ENCODE data around the gene DOCK4. TPM values are rescaled to one million over a fixed set of nuclear protein-coding genes. Genes with fewer than 3 reads are reported as not detected.

Gene DOCK4
- total RNA-seq, 1 donor from 2014 or later = 10.6 TPM

DNA sequence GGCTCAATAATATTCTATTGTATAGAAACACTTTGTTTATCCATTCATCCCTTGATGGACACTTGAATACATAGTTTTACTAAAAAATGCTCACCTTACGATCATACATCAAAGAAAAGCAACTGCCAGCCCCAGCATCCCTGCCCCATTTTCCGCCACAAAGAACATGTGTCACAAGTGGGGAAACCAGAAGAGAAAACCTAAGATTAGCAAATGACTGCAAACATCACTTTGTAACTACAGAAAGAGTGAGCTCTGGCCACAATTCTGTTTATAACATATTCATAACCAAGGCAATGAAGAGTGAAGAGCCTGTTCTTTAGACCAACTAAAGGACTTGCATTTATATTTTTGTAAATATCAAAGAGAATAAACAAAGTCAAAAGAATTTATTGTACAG lies 89.8 kb downstream of the DOCK4 start:
- TF ChIP-seq, protein P1, sequence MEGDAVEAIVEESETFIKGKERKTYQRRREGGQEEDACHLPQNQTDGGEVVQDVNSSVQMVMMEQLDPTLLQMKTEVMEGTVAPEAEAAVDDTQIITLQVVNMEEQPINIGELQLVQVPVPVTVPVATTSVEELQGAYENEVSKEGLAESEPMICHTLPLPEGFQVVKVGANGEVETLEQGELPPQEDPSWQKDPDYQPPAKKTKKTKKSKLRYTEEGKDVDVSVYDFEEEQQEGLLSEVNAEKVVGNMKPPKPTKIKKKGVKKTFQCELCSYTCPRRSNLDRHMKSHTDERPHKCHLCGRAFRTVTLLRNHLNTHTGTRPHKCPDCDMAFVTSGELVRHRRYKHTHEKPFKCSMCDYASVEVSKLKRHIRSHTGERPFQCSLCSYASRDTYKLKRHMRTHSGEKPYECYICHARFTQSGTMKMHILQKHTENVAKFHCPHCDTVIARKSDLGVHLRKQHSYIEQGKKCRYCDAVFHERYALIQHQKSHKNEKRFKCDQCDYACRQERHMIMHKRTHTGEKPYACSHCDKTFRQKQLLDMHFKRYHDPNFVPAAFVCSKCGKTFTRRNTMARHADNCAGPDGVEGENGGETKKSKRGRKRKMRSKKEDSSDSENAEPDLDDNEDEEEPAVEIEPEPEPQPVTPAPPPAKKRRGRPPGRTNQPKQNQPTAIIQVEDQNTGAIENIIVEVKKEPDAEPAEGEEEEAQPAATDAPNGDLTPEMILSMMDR (conservative IDR thresholded peaks at IDR 0.05; ENCODE audit: low read depth, low read length) = no peak
- no peak for DNase-seq (ENCODE audit: low read depth)
- no peak overlapping the region for H3K4me3 ChIP-seq (ENCODE audit: low read depth, low read length)

DNA sequence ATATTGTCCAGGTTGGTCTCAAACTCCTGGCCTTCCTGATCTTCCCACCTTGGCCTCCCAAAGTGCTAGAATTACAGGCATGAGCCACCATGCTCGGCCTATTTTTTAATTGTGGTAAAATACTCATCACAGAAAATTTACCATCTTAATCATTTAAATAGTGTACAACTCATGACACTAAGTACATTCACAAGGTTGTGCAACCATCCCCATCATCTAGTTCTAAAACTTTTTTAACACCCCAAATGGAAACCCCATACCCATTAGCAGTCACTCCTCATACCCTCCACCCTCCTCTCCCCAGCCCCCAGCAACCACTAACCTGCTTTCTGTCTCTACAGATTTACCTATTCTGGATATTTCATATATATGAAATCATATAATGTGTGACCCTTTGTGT lies 90.3 kb downstream of the DOCK4 start:
- TF ChIP-seq, protein P1 (conservative IDR thresholded peaks at IDR 0.05; ENCODE audit: low read depth, low read length) = no peak
- no peak overlapping the region for H3K4me3 ChIP-seq (ENCODE audit: low read depth, low read length)
- DNase-seq (ENCODE audit: low read depth) = no peak

DNA sequence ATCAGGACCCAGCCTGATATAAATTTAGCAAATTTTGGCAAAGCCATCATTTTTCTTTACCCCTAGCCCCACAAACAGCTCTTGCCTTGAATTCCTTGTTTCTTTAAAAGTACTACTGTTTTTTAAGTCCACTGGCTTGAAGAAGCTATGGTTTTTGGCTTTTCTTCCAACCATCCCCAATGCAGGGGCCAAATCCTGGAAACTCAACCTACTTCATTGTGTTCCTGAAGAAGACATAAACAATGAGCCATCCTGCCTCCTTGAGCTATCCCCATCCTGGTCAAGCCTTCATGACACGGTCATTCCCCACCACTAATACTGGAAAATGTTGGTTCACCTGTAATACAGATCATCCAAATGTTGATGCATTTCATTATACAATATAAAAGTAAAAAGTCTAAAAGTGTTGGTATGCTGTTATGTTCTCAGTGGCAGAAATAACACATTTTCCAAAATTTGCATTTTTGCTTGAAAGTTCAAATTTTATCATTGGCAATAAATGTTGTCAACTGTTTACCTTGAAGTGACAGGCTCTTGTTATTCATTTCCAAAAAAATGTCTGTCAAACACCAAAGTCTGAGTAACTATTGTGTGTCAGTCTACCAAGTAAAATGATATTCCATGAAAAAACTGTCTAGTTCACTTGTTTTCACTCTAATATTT lies 92.2 kb downstream of the DOCK4 start:
- TF ChIP-seq, protein P1 (conservative IDR thresholded peaks at IDR 0.05; ENCODE audit: low read depth, low read length) = no peak
- no peak for DNase-seq (ENCODE audit: low read depth)
- H3K4me3 ChIP-seq (ENCODE audit: low read depth, low read length) = no peak overlapping the region

DNA sequence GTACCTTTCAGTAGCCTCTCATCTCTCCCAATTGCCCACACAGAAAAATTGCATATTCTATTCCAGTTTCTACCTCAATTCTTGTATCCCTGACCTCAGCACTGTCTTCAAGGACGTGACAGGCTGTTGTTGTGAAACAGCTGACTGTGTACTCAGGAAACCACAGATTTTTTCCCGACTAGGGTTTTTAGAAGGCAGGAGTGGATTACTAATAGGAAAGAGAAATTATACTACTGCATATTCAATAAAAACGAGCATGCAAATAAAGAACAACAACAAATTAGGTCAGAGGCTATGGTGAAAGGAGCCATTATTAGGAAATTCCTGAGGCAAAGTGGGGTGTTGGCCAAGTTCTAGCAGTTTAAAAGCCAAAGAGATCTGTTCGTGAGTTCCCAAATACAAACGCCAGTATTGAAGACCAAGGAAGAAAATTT lies 93.4 kb downstream of the DOCK4 start:
- no peak overlapping the region for H3K4me3 ChIP-seq (ENCODE audit: low read depth, low read length)
- TF ChIP-seq, protein P1 (conservative IDR thresholded peaks at IDR 0.05; ENCODE audit: low read depth, low read length) = no peak
- no peak for DNase-seq (ENCODE audit: low read depth)

DNA sequence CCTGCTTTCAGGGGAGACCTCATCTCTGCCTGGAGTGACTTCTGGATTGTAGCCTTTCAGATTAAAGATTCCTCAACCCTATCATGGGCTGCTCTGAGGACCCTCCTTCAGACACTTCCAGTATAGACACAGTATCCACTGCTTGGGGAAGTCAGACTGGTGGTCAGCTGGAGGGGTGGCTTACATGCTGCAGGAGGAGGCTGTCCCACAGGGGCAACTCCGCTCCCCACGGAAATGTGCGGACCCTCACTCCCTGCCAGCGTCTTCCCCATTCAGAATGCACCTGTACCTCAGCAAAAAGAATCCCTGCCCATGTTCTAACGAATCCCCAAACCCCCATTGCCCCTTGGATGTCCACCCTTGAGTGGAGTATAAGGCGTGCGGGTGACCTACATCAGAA lies 95.5 kb downstream of the DOCK4 start:
- TF ChIP-seq, protein P1 (conservative IDR thresholded peaks at IDR 0.05; ENCODE audit: low read depth, low read length) = no peak
- DNase-seq (ENCODE audit: low read depth) = no peak
- no peak overlapping the region for H3K4me3 ChIP-seq (ENCODE audit: low read depth, low read length)

DNA sequence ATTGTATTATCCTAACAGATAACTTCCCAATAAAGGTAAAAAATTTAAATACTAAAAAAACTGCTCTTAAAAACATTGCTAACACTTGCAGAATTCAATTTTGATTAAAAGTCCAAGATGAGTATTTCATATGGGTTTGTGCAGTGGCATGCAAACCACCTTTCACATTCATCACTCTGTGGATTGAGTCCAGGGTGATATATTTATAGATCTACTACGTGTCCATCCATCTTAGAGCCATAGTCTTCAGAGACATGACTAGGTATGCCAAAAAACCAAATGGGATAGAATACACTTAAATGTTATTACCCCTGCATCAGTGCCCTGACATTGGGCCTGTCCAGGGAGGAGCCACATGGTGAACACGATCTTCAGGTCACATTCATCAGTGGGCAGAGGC lies 96.0 kb downstream of the DOCK4 start:
- DNase-seq (ENCODE audit: low read depth) = no peak
- TF ChIP-seq, protein P1 (conservative IDR thresholded peaks at IDR 0.05; ENCODE audit: low read depth, low read length) = no peak
- H3K4me3 ChIP-seq (ENCODE audit: low read depth, low read length) = no peak overlapping the region

DNA sequence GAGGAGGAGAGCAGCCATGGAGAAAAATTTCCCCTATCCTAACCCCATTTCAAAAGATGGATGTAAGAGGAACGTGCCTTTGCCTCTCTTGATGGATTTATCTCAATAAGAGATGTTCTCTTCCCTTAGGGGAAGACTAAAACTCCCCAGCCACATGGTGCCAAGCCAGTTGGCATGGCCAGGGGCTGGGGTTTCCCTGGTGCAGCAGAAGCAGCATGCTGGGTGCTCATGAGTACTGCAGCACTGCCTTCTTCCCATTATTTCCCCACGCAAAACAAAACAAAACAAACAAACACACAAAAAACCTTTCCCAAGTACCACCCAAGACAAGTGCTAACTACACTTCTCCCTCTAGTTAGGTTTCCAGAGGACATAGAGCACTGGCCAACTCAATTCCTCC lies 97.2 kb downstream of the DOCK4 start:
- no peak for DNase-seq (ENCODE audit: low read depth)
- H3K4me3 ChIP-seq (ENCODE audit: low read depth, low read length) = no peak overlapping the region
- TF ChIP-seq, protein P1 (conservative IDR thresholded peaks at IDR 0.05; ENCODE audit: low read depth, low read length) = no peak
